HepG2 (cell line): Measurements from ENCODE around the gene ELP5. TPM values are rescaled to one million over a fixed set of nuclear protein-coding genes. Genes with fewer than 3 reads are reported as not detected.

Experiments
- HDAC2 ChIP-seq: sonication (generic); formaldehyde crosslinking; IDR thresholded peaks from 2 replicates; pipeline ENCODE4 v1.4.0; 2020; ENCODE audit warnings: missing genetic modification reagents
- KMT2B ChIP-seq: IDR thresholded peaks from 2 replicates; pipeline ENCODE4 v1.6.1; 2016; ENCODE audit warnings: missing genetic modification reagents, missing compliant biosample characterization
- MAFK ChIP-seq, 2 experiments: IDR thresholded peaks in 1 of 2; conservative IDR thresholded peaks in 1 of 2; 2 replicates each; pipeline ENCODE4 v1.6.1; 2011; ENCODE audit warnings: improper control_type of control experiment in 2 of 2, low read length in 2 of 2
- NCOA2 ChIP-seq: sonication (generic); formaldehyde crosslinking; IDR thresholded peaks from 2 replicates; pipeline ENCODE4 v1.8.0; 2022; ENCODE audit warnings: inconsistent platforms
- RFX3 ChIP-seq: IDR thresholded peaks from 2 replicates; pipeline ENCODE4 v1.6.1; 2016; ENCODE audit warnings: missing biosample characterization, missing genetic modification reagents
- ZNF720 ChIP-seq: sonication (generic); formaldehyde crosslinking; IDR thresholded peaks from 2 replicates; pipeline ENCODE4 v1.4.0; 2020; ENCODE audit warnings: missing genetic modification reagents
- ZNF737 ChIP-seq: sonication (generic); formaldehyde crosslinking; IDR thresholded peaks from 2 replicates; pipeline ENCODE4 v1.5.0; 2020; ENCODE audit warnings: missing genetic modification reagents, mild to moderate bottlenecking, borderline replicate concordance
- polyA plus RNA-seq, 8 experiments: library from polyadenylated mRNA; depleted of rRNA in 3 of 8; stranded (reverse) in 7 of 8; unstranded in 1 of 8; fragments of >200 nt; fragmentation: Illumina TruSeq in 4 of 8; extraction: Trizol in 4 of 8; gene quantifications; 2 replicates each; pipeline versions ENCODE4 v1.2.1 to v1.2.3, GENCODE V29; 2011 to 2016; ENCODE audit warnings: low read depth in 4 of 8, missing spikeins in 1 of 8, mixed read lengths in 1 of 8; ENCODE audit not compliant: insufficient read depth in 1 of 8
- total RNA-seq, 5 experiments: library from RNA; depleted of rRNA; stranded (reverse); fragments of >200 nt; fragmentation: Illumina TruSeq; extraction: Trizol; gene quantifications; 2 replicates each; pipeline ENCODE4 v1.2.3, GENCODE V29; 2016; ENCODE audit warnings: low read depth in 1 of 5
- TF ChIP-seq, protein P1 (sequence below): sonication (generic); formaldehyde crosslinking; IDR thresholded peaks from 2 replicates; pipeline ENCODE4 v1.9.0; 2022; ENCODE audit warnings: missing genetic modification reagents, mild to moderate bottlenecking, borderline replicate concordance
- TF ChIP-seq, protein P2 (sequence below), 2 experiments: sonication (generic) in 1 of 2; formaldehyde crosslinking in 1 of 2; IDR thresholded peaks; 2 replicates each; pipeline versions ENCODE4 v1.4.0 to v1.6.1; 2018 to 2020; ENCODE audit warnings: missing genetic modification reagents in 2 of 2, borderline replicate concordance in 1 of 2, low read depth in 1 of 2, mild to moderate bottlenecking in 1 of 2, missing biosample characterization in 1 of 2
- TF ChIP-seq, protein P3 (sequence below): sonication (generic); formaldehyde crosslinking; IDR thresholded peaks from 2 replicates; pipeline ENCODE4 v1.4.0; 2020; ENCODE audit warnings: missing genetic modification reagents, low read depth, mild to moderate bottlenecking, borderline replicate concordance
- TF ChIP-seq, protein P4 (sequence below): sonication (generic); formaldehyde crosslinking; IDR thresholded peaks from 2 replicates; pipeline ENCODE4 v1.5.1; 2020; ENCODE audit warnings: missing genetic modification reagents, mild to moderate bottlenecking, borderline replicate concordance
- TF ChIP-seq, protein P5 (sequence below): IDR thresholded peaks from 2 replicates; pipeline ENCODE4 v1.6.1; 2016; ENCODE audit warnings: control low read depth
- TF ChIP-seq, protein P6 (sequence below): sonication (generic); formaldehyde crosslinking; IDR thresholded peaks from 2 replicates; pipeline ENCODE4 v1.4.0; 2020; ENCODE audit warnings: missing genetic modification reagents, borderline replicate concordance
- TF ChIP-seq, protein P7 (sequence below): sonication (generic); formaldehyde crosslinking; IDR thresholded peaks from 2 replicates; pipeline ENCODE4 v1.4.0; 2020; ENCODE audit warnings: missing genetic modification reagents

Gene ELP5
- total and polyA plus RNA-seq, 2 of the 13 experiments (the other 11 are each of a cell fraction or from before 2014, with no cell fraction given): 67.6 to 69.8 TPM

DNA sequence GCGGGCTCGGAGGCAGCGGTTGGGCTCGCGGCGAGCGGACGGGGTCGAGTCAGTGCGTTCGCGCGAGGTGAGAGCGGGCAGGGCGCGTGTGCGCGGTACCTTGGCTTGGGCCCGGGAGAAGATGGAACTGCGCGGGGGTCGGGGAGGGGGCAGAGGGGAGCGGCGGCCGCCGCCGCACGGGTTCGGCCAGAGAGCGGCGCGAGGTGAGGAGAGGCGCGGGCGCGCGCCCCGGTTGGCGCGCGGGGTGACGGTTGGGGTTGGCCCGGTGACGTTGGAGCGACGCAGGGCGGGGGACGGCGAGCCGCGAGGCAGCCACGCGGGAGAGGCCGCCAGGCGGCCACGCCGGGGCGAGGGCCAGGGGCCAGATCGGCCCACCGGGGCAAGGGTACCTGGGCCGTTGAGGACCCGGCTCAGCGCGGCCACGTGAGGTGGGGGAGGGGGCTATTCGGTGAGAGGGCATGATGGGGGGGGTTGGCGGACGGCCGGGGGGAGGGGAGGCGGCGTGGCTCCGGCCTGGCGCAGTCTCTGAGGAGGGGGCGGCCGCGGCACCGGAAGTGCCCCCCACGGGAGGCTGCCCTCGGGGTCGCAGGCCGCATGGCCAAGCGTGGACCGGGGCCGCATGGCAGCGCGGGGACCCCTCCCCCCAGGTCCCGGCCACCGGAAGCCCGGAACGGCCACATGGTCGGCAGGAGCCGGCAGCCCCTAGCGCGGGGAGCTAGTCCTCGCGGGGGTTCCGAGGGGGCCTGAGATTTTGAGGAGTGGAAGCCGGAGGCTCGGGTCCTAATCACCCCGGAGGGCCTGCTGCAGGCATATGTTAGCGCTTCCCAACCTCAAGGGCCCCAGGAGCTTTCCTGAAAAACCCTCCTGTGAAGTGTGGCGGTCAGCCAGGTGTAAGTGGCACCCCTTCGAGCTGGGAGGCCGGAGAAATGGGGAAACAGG is 55.9 kb downstream of the ELP5 start (continued):
- TF ChIP-seq, protein P1, sequence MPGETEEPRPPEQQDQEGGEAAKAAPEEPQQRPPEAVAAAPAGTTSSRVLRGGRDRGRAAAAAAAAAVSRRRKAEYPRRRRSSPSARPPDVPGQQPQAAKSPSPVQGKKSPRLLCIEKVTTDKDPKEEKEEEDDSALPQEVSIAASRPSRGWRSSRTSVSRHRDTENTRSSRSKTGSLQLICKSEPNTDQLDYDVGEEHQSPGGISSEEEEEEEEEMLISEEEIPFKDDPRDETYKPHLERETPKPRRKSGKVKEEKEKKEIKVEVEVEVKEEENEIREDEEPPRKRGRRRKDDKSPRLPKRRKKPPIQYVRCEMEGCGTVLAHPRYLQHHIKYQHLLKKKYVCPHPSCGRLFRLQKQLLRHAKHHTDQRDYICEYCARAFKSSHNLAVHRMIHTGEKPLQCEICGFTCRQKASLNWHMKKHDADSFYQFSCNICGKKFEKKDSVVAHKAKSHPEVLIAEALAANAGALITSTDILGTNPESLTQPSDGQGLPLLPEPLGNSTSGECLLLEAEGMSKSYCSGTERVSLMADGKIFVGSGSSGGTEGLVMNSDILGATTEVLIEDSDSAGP: peak; percentile 12
- no peak; the same call in 1 of the 2 replicates for TF ChIP-seq KMT2B (CRISPR knock-in tag)
- TF ChIP-seq MAFK (conservative IDR thresholded peaks at IDR 0.05 in 1 of 2, IDR thresholded peaks at IDR 0.05 in 1 of 2; ENCODE audit: low read length in 2 of 2): no peak
- TF ChIP-seq, protein P2, sequence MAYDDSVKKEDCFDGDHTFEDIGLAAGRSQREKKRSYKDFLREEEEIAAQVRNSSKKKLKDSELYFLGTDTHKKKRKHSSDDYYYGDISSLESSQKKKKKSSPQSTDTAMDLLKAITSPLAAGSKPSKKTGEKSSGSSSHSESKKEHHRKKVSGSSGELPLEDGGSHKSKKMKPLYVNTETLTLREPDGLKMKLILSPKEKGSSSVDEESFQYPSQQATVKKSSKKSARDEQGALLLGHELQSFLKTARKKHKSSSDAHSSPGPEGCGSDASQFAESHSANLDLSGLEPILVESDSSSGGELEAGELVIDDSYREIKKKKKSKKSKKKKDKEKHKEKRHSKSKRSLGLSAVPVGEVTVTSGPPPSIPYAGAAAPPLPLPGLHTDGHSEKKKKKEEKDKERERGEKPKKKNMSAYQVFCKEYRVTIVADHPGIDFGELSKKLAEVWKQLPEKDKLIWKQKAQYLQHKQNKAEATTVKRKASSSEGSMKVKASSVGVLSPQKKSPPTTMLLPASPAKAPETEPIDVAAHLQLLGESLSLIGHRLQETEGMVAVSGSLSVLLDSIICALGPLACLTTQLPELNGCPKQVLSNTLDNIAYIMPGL (CRISPR knock-in tag; IDR thresholded peaks at IDR 0.05; ENCODE audit: borderline replicate concordance in 1 of 2, low read depth in 1 of 2): no peak; a peak in 2 of 4 replicates
- no peak for TF ChIP-seq HDAC2
- TF ChIP-seq RFX3 (CRISPR knock-in tag): no peak
- TF ChIP-seq, protein P3, sequence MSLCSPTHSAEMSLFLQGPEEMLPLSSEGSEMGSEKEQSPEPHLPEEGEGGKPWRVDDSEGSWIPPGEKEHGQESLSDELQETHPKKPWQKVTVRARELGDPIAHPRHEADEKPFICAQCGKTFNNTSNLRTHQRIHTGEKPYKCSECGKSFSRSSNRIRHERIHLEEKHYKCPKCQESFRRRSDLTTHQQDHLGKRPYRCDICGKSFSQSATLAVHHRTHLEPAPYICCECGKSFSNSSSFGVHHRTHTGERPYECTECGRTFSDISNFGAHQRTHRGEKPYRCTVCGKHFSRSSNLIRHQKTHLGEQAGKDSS (CRISPR knock-in tag): no peak
- TF ChIP-seq, protein P4, sequence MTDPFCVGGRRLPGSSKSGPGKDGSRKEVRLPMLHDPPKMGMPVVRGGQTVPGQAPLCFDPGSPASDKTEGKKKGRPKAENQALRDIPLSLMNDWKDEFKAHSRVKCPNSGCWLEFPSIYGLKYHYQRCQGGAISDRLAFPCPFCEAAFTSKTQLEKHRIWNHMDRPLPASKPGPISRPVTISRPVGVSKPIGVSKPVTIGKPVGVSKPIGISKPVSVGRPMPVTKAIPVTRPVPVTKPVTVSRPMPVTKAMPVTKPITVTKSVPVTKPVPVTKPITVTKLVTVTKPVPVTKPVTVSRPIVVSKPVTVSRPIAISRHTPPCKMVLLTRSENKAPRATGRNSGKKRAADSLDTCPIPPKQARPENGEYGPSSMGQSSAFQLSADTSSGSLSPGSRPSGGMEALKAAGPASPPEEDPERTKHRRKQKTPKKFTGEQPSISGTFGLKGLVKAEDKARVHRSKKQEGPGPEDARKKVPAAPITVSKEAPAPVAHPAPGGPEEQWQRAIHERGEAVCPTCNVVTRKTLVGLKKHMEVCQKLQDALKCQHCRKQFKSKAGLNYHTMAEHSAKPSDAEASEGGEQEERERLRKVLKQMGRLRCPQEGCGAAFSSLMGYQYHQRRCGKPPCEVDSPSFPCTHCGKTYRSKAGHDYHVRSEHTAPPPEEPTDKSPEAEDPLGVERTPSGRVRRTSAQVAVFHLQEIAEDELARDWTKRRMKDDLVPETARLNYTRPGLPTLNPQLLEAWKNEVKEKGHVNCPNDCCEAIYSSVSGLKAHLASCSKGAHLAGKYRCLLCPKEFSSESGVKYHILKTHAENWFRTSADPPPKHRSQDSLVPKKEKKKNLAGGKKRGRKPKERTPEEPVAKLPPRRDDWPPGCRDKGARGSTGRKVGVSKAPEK (CRISPR knock-in tag): no peak
- TF ChIP-seq, protein P5, sequence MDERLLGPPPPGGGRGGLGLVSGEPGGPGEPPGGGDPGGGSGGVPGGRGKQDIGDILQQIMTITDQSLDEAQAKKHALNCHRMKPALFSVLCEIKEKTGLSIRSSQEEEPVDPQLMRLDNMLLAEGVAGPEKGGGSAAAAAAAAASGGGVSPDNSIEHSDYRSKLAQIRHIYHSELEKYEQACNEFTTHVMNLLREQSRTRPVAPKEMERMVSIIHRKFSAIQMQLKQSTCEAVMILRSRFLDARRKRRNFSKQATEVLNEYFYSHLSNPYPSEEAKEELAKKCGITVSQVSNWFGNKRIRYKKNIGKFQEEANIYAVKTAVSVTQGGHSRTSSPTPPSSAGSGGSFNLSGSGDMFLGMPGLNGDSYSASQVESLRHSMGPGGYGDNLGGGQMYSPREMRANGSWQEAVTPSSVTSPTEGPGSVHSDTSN (CRISPR knock-in tag): no peak
- TF ChIP-seq ZNF737 (CRISPR knock-in tag): no peak
- TF ChIP-seq, protein P6, sequence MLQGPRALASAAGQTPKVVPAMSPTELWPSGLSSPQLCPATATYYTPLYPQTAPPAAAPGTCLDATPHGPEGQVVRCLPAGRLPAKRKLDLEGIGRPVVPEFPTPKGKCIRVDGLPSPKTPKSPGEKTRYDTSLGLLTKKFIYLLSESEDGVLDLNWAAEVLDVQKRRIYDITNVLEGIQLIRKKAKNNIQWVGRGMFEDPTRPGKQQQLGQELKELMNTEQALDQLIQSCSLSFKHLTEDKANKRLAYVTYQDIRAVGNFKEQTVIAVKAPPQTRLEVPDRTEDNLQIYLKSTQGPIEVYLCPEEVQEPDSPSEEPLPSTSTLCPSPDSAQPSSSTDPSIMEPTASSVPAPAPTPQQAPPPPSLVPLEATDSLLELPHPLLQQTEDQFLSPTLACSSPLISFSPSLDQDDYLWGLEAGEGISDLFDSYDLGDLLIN (CRISPR knock-in tag): no peak
- TF ChIP-seq ZNF720: no peak
- TF ChIP-seq NCOA2 (CRISPR knock-in tag): 0 out of 2 replicates have a peak, but pooled peaks have one; percentile 9
- TF ChIP-seq, protein P7, sequence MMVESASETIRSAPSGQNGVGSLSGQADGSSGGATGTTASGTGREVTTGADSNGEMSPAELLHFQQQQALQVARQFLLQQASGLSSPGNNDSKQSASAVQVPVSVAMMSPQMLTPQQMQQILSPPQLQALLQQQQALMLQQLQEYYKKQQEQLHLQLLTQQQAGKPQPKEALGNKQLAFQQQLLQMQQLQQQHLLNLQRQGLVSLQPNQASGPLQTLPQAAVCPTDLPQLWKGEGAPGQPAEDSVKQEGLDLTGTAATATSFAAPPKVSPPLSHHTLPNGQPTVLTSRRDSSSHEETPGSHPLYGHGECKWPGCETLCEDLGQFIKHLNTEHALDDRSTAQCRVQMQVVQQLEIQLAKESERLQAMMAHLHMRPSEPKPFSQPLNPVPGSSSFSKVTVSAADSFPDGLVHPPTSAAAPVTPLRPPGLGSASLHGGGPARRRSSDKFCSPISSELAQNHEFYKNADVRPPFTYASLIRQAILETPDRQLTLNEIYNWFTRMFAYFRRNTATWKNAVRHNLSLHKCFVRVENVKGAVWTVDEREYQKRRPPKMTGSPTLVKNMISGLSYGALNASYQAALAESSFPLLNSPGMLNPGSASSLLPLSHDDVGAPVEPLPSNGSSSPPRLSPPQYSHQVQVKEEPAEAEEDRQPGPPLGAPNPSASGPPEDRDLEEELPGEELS: no peak
